Islet precursor cell (in vitro differentiated cells): ENCODE measurements around the gene SLC36A3.

Experiments used
- DNase-seq: peaks from one replicate; pipeline ENCODE4 v3.0.0-alpha.2; 2018

The SLC36A3 gene

DNA sequence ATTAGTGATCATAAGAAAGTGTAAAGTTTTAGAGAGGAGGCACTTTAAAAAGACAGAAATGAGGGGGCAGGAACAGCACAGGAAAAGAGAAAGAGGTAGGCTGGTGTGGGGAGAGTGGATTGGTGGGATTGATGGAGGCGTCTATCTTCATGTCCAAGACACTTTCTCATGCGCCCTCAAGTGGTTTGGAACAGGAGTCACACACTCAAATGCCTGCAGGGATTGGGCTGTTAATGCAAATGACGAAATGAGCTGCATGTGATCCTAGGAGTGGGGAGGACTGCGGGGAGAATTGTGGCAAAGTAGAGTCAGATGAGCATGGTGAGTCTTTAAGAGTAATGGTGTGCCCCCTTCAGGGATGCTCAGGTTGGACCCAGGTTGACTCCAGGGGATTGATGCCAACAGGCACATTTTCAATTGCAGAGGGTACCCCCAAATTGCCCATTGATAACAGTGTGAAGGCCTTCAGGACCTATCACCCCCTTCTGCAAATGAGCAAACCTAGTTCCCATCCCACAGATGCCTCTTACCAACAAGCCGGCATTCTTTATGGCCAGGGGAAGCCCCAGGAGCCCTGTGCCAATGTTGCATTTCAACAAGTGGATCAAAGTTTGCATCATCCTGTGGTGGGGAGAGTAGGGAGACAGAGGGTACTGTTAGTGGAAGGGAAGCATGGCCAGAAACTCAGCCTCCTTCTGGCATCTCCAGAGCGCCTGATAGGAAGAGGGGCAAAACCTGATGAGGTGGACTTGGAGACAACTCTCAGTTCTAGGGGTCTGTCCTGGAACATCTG, 5.3 kb downstream of the SLC36A3 start:
- peak; percentile 76 for DNase-seq

DNA sequence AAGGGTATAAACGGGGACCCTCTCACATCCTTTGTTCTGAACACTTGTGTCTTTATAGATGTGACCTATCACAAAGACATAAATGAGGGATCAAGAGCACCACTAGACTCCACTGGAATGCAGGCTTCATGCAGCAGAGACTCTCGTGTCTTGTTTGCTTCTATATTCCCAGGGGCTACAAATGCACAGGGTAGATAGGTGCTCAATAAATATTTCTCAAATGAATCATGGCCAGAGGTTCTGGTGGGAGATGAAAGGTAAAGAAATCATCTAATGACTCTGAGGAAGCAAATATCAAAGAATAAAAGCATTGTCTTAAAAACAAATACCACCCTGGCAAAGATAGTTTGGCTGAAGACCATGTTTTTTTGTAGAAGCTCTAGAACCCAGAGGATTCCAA, 6.6 kb downstream of the SLC36A3 start:
- DNase-seq: no peak

DNA sequence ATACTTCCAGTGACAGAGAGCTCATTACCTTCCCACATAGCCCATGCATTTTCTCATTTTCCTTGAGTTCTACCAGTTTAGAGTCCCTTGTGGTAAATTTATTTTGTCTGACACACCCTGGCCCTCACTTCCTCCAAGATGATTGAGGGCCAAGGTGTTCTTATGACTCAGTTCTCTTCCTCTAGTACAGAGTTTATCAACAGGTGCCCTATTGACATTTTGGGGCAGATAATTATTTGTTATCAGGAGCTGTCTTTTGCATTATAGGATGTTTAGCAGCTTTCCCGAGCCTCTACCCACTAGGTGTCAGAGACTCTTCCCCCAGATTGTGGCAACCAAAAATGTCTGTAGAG, 7.1 kb downstream of the SLC36A3 start:
- DNase-seq: no peak

DNA sequence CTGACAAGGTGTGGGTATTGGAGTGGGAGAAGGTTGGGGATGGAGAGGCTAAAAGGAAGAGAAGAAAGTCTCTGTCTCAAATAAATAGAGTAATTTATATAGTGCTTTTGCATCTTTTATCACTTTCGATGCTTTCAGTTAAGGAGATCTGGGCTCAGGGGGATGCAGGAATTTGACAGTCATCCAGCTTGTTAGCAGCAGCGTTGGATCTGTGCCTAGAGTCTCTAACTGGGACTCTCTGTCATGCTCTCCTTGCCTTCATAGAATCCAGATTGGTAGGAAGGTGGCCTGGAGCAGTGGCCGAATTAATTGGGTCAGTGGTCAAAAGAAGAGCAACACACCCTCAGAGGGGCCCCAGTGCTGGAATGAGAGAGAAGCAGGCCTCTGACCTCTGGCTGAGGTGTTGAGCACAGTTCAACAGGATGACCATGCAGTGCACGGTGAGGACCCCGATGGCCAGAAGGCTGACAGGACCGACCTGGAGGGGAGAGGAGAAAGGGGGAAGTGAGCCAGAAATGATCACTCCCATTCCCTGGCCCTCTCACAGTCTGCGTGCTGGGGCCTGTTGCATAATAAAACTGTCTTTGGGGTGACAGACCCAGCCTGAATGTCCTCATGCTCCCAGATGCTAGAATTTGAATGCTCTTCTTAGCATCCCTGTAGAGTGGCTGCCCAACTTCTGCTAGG, 7.6 kb downstream of the SLC36A3 start:
- DNase-seq: no peak

DNA sequence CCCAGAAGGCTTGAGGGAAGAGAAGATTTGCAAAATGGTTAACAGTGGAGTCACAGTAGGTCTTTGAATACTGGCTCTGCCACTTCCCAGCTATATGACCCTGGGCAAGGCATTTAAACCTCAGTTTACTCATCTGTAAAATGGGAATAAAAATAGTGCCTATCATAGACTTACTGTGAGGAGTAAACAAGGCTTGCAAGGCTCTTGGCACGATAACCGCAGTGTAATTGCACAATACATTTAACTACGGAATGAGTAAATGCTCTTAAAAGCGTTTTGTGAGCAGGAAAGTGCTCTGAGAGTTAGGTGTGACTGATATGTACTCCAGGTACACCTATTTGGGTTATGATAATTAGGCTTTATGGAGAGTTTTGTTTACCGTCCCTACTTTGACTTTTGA, 8.4 kb downstream of the SLC36A3 start:
- no peak for DNase-seq

DNA sequence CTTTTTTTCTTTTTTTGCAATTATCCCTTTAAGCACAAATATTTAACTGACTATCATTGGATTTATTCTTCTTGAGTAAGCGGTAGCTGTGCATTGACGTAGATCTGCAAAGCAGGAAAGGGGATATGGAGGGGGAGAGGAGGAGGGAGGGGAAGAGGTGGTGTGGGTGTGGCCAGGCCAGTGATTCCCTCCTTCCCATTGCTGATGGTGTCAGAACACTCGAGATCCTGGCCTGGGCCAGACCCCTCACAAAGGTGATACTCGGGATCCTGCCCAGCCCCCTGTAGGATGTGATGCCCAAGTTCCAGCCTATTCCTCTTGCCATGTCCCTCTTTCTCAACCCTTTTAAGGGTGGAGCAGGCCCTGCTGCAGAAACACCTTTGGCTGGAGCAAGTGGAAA, 9.9 kb downstream of the SLC36A3 start:
- no peak for DNase-seq

DNA sequence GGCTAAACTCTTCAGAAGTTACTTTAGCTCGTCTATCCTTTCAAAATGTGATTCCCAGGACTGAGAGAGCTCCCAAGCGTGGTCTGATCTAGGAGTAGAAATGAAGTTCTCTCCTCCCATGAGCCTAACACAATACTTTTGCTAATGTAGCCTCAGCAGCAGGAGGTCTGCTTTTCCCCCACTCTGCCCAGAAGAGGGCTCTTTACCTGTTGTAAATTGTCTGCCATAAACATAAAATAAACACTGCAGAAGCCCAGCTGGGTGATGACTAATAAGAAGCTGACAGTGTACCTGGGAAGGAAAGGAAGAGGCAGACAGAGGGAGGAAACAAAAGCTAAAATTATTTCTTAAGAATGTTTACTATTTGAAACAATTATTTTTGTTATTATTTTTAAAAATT, 15.4 kb downstream of the SLC36A3 start:
- peak; percentile 70 for DNase-seq

DNA sequence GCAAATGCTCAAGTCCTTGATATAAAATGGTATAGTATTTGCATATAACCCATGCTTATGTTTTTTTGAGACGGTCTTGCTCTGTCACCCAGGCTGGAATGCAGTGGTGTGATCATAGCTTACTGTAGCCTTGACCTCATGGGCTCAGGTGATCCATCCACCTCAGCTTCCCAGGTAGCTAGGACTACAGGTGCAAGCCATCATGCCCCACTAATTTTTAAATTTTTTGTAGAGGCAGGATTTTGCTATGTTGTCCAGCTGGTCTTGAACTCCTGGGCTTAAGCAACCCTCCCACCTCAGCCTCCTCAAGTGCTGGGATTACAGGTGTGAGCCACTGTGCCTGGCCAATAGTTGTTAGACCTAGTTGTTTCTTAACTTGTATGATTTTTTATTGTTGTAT, 17.3 kb downstream of the SLC36A3 start:
- no peak for DNase-seq

DNA sequence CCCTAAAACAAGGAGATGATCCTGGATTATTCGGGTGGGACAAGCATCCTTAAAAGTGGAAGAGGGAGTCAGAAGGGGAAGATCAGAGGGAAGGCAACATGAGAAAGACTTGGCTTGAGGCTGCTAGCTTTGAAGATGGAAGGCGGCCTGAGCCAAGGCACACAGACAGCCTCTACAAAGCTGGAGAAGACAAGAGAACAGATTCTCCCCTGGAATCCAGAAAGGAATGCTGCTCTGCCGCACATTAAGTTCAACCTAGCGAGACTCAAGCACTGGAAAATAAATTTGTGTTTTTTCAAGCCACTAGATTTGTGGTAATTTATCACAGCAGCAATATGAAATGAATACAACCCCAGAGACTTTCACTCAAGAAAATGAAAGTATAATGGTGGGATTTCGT, 17.9 kb downstream of the SLC36A3 start:
- peak; percentile 76 for DNase-seq

DNA sequence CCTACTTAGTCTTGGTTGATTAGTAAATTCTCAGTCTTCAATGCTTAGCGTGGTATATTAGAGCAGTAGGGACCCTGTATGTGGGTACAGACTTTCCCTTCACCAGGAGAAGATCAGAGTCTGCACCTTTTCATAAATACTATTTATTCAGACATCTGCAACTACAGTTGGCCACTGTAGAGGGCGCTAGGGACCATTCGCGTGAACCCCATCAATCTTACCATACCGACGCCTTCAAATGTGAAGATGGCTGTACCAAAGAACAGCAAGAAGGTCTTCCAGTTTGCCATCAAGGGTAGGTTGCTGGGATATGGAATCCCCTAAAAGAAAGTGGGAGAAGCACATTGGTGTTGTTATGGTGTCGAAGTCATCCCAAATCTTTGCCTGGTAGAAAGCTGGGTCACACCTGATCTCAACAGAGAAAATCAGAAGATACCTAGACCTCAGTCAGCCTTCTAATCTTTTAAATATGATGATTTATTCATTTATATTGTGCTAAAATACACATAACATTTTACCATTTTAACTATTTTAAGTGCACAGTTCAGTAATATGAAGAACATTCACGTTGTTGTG, 19.1 kb downstream of the SLC36A3 start:
- no peak for DNase-seq

DNA sequence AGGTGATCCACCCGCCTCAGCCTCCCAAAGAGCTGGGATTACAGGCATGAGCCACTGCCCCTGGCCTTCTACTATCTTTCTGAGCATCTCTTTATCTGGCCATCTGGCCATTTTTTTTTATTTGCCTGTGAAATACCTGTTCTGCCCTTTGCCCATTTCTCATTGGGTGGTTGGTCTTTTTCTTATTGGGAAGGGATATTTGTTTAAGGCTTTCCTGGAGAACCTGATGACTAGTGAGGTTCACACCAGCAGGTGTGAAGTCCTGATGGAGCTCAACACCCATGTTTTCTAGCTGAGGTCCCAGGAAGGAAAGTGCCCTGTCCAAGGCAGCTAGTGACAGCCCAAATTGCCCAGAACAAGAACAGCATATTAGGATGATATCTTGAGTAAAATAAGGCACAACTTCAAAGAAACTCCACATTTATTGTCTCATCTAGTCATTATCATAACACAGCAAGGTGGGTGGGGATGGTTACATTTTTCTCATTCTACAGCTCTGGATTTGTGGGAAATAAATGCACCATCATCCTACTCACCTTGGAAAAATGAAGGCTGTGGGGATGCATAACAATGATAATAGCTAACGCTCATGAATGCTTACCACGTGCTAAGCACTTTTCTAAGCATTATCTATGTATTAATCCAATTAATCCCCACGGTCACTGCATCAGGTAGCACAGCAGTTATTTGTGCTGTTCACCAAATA, 20.3 kb downstream of the SLC36A3 start:
- no peak for DNase-seq

DNA sequence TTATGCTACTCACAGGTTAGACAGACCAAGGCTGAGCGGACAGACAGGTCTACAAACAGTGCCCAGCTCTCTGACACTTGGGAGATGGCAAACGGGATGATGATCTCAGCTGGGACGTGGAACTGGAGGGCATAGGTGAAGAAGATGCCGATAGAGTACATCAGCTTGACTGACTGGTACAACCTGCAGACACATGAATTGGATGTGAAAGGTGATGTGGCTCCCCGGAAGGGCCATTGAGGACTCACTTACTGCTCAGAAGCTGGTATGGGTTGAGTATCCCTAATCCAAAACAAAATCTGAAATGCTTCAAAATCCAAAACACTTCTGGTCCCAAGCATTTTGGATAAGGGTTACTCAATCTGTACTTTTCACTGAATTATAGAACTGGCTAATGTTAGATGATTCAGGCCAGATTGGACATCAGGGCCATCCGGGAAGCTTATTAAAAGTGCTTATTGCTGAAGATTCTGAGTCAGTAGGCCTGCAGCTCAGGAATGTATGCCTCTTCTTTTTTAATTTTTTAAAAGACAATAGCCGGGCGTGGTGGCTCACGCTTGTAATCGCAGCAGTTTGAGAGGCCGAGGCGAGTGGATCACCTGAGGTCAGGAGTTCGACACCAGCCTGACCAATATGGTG, 22.4 kb downstream of the SLC36A3 start:
- DNase-seq: no peak

DNA sequence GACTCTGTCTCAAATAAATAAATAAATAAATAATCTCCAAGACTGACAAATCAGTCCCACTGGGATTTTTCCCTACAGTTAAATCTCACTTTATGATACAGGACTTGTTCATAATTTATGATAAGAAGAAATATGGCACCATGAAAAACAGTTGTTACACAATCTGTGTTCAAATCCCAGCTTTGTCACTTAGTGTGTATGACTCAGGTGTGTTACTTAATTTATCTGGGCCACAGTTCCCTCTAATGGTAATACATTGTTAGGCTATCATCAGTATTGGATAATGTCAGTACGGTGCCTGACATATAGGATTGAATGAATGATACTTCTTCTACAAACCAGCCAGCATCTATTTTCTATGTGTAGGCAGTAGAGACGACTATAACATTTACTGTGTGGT, 23.1 kb downstream of the SLC36A3 start:
- DNase-seq: no peak

DNA sequence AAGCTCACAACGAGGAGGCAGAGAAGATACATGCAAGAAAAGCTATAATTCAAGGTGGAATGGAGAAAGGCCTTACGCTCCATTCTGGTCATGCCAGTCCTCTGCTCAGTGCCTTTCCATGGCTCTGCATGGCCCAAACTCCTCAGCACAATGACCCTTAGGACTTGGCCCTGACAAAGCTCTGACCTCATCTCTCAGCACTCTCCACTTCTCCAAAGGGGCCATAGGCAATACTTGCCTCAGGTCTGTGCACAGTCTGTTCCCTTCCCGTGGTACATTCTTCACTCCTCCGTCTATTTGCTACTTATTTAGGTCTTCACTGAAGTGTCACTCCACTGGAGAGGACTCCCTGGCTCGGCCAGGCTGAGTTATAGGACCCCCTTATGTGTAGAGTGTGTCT, 24.7 kb downstream of the SLC36A3 start:
- no peak for DNase-seq

DNA sequence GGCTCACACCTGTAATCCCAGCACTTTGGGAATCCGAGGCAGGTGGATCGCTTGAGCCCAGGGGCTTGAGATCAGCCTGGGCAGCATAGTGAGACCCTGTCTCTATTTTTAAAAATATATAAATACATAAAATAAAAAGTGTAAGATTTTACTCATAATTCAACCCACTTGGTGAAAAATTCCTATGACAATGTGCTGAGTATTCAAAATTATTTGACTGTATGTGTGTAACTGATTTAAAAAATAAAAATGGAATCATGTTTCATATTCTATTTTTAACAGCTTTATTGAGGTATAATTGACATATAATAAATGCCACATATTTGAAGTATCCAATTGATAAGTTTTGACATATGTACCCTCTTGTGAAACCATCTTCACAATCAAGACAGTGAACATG, 27.8 kb downstream of the SLC36A3 start:
- DNase-seq: no peak

DNA sequence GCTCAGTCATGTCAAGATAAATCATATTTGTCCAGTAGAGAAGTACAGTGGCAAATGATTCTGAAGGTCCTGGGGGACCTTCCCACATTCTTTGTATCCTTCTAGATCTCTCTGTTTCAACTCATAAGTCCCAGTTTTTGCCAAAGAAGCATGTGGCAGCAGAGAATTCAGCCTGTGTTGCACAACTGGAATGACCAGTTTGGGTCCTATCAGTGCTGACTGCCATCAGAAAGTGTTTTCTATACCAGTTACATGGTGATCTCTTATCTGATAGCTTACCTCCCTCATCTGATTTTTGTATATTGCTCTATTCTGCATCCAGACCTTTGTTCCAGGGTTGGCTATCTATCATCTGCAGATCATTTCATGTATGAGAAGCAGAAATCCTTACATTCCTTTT, 28.9 kb downstream of the SLC36A3 start:
- peak; percentile 62 for DNase-seq

DNA sequence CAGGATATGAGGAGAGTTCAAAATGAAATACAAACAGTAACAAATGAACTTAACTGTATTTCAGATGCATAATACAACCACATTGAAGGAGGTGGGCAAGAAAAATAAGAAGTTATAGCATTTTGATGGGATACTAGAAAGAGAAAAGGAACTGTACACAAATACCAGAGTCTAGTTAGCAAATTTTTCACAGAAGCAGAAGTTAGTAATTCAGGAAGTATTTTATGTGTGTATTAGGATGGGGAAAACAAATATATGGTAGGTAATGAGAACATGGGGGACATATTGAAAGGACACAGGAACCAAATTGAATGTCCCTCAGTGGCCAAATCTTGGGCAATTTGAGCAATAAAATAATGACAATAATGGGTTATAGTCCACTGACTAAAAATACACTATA, 32.2 kb downstream of the SLC36A3 start:
- DNase-seq: no peak

DNA sequence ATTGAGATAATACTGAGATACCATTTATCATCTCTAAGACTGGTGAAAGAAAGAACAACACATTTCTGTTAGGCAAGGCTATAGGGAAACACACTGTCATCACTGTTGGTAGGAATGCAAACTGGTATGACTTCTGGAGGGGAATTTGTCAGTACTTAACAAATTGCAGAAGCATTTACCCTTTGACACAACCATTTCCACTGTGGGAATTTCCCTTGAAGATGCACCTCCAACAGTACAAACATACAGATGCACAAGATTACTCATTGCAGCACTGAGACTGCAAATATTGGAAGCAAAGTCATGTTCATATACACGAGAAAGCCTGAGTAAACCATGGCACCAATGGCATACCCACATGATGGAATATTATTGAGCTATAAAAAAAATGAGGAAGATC, 33.0 kb downstream of the SLC36A3 start:
- DNase-seq: no peak

DNA sequence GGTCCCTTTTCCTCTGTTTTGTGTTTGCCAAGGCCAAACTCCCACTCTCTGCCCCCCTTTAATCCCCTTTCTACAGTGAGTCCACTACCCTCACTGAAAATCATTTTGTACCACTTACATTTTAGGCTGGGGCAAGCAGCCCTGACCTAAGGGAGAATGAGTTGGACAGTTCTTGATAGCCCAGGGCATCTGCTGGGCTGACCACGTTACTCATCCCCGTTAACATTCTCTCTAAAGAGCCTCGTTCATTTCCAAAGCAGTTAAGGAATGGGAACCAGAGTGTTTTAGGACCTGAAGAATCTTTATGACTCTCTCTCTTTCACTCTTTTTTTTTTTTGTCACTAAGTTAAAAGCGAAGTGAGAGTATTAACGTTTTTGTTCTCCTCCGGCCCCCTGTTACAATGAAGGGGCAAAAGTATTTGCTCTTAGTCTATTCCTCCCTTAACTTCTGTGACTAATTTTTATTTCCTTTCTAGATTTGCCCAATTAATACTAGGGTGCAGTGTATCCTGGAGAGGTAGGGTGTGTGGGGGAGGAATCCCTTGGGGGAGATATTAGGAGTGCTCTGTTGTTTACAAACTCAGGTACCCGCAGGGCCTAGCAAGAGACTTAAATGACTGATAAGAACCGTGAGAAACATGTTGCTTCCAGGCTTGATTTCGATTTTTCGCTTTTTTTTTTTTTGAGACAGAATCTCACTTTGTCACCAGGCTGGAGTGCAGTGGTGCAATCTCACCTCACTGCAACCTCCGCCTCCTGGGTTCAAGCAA, 35.9 kb downstream of the SLC36A3 start:
- DNase-seq: peak; percentile 88

DNA sequence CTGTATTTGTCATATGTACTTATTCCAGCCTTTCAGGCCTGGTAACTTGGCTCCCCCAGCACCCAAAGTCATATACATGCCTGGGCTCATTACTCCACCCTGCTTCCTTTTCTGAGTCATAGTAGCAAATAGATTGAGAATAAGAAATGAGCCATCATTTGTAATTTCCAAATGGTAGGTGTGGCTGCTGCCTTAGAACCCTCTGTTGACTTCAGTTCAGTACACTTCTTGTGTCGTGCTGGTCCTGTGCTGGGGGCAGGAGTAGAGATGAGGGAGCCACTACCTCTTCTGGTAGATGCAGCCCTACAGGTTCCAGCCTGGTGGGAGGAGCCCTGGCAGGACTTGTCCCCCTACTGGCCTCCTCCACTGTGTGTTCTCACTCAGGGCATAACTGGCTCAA, 39.5 kb downstream of the SLC36A3 start:
- DNase-seq: peak; percentile 66

DNA sequence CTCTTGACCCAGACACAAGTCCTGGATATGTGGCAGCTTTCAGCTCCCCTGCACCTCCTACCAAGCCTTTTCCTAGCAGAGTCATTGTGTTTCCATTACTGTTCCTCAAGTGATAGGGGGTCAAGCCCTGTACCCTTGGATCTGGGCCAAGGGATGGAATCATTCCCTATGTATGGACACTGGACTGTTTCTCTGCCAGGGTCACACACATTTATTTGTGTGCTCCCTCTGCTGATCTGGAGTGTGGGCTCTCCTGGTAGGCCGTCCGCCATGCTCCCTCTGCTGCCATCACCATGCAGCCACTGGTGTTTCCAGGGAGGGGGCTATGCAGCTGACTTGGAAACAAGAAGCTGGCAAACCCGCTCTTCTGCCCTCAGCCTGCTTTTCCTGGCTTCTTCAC, 41.0 kb downstream of the SLC36A3 start:
- DNase-seq: no peak

DNA sequence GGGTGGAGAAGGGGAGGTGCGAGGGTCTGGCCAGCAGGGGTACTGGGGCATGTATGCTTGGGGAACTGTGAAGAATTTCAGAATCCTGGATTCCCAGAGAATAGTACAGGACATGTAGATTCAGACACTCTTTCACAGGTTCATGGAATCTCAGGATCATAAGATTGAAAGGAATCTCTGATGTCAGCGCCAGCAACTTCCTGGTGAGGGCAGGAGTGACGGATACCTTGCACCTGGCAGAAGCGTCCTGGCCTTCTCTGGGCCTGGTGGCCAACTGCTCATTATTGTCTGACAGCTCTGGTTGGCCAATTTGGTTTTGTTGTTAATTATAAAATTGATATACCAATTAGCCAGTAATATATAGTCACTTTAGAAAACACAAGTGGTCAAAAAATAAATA, 43.6 kb downstream of the SLC36A3 start:
- DNase-seq: no peak

DNA sequence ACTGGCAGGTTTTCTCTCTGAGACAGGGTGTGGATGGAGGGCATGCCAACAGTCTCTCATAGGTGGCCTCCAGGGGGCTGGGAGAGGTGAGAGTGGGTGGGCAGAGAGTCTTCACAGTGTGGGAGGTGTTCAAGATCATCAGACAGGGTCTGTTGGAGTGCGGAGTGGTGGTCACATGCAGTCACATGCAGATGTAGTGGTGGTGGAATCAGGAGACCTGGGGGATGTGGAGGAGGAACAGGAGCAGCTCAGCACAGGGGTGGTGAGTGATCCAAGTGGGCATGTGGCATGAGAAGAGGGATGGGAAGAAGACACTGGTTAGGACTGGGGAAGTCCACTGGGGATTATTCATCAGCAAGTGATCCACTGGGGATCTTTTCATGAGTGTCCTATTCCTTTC, 44.8 kb downstream of the SLC36A3 start:
- no peak for DNase-seq
